ENCODE data around the gene DLEU7. TPM values are rescaled to one million over a fixed set of nuclear protein-coding genes. Genes with fewer than 3 reads are reported as not detected.

The DLEU7 gene
- not detected for total RNA-seq

DNA sequence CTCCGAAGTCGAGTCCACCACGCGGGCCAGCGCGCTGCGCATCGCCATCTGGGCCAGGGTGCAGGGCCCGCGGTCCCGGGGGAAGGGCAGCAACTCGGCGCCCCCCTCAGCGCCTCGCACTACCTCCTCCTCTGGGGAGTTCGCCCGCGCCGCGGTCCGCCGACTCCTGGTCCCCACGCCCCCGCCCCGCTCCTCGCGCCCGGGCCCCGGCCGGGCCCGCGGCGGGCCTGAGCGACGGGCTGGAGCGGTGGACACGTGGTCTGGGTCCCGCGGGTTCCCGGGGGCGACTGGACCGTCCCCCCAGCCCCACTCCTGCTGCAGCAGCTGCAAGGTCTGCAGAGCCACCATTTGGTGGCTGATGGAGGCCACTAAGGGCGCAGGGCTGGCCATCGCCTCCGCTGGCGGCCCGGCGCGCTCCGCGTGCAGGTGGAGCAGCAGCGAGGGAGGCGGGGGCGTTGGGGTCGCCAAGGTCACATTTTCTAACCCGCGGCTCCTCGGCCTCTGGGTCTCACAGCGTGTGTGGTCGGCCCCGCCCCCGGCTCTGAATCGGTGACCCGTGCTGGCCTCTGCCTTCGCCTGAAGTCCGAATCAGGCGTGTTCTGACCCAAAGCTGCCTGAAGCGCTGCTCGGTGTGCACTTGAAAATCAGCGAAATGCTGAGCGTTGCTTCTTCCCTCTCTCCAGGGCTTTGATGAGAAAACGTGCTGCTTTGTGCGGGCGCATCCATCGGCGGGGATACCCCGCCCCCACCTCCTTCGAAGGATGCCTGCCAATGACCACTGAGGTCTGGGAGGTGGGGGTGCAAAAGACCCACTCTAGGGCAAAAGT, at the start of gene DLEU7:
Gene DLEU7 (minus strand): TSS at position 436 of the 827 bp plus-strand sequence. CDS start 46 bp downstream, at position 390.
- ATAC-seq, result no peak
- ChIA-PET POLR2A (no interaction called here), CTCF (interaction anchor here (1.2 kb wide), 2 partner anchors 12 to 68 kb away, joined by 3 to 4 read pairs; no protein-coding TSS in a partner anchor)
- DNase-seq, result no peak
- Mint-ChIP-seq H3K9me3 (ENCODE audit: insufficient read depth) (peaks cover 3% of the 10 kb centered on the region), H3K36me3 (ENCODE audit: low read depth) (peaks cover 2% of the 10 kb centered on the region), H3K4me3 (no peak within 1 kb of the TSS), H3K27me3 (ENCODE audit: low read depth) (peaks cover 2% of the 10 kb centered on the region), H3K4me1 (ENCODE audit: low read depth) (peaks cover 26% of the 10 kb centered on the region), H3K27ac (no peak within 1 kb of the TSS)

DNA sequence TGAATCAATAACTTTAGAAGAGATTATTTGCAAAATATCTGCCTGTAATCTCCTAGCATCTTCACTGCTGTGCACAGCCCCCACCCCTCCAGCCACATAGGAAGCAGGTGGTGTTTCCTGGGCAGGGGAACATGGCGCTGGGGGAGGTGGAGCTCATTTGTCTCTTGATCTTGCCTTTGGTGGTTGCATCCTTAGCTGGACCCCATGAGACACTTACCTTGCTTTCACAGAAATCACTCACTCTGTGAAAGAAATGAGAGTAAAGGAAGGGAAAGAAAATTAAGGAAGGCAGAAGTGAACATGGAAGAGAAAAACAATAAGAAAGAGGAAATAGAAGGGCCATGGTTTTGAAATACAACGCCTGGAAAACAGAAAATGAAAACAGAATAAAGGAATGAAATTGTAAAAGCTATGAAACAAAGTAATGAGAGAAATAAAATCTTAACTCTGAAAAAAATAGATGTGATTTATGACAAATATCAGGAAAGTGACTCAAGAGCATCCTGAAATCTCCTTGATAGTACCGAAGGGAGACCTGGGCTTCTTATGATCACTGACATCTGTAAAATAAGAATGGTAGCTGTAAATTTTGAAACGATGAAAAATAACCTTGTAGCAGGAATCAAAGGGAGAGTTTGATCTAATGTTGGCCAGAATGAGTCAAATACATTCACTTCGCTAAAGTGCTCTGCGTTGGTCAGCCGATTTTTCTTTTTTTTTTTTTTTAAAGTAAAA, 48.9 kb upstream of the DLEU7 start:
- H3K36me3 Mint-ChIP-seq (ENCODE audit: low read depth), result peaks cover 18% of the 10 kb centered on the region
- POLR2A ChIA-PET, result interaction anchor here (0.6 to 6.3 kb wide), 11 partner anchors 10 to 896 kb away, joined by 3 to 100 read pairs (median 5); partner anchors contain the start of genes RNASEH2B and TRIM13
- peaks cover 6% of the 10 kb centered on the region for H3K9me3 Mint-ChIP-seq (ENCODE audit: insufficient read depth)
- peak overlapping the region; percentile 98 for H3K27ac Mint-ChIP-seq
- H3K4me3 Mint-ChIP-seq, result peak overlapping the region; percentile 70
- H3K27me3 Mint-ChIP-seq (ENCODE audit: low read depth), result no peaks in the 10 kb centered on the region
- ATAC-seq, result peak; percentile 57
- H3K4me1 Mint-ChIP-seq (ENCODE audit: low read depth), result peaks cover 52% of the 10 kb centered on the region
- CTCF ChIA-PET, result interaction anchor here (0.9 to 6.3 kb wide), 14 partner anchors 8 to 916 kb away, joined by 3 to 91 read pairs (median 4); partner anchors contain the start of gene RNASEH2B
- peak; percentile 70 for DNase-seq

DNA sequence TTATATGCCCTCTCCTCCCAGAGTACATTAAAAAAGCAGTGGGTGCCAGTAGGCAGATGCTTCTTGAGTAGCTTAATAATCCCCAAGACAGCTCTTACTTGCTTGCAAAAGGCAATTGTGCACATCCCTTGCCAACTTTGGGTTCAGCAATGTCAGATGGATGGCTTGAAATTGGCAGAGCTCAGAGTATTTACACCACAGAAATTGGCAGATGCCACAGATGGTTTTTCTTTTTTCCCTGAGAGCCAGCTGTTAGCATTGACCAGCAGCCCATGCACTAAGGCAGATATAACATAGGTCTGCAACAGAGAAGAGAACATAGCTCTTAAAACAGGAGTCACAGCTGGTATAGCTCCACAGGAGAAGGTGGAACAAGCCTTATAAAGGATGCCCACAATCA, 47.7 kb upstream of the DLEU7 start:
- peaks cover 49% of the 10 kb centered on the region for H3K4me1 Mint-ChIP-seq (ENCODE audit: low read depth)
- H3K27ac Mint-ChIP-seq, result peak overlapping the region; percentile 98

DNA sequence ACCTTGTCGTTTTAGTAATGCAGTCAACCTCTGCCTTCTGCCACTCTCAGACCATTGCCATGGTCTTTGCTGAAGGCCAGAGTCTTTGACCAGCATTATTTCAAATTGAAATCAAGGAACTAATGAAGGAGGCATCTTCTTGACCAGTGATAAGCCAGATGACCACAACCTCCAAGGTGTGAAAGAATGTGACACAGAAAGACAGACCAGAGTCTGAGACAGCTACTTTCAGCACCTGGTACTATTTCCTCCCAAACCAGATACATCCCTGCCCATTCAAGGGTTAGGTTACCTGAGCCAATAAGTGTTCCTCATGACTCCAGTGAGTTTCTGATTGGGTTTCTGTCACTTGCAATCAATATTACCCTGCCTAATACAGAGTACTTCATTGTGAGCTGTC, 45.8 kb upstream of the DLEU7 start:
- Mint-ChIP-seq H3K27ac (no peak overlapping the region), H3K4me3 (no peak overlapping the region), H3K9me3 (ENCODE audit: insufficient read depth) (no peaks in the 10 kb centered on the region), H3K27me3 (ENCODE audit: low read depth) (no peaks in the 10 kb centered on the region), H3K36me3 (ENCODE audit: low read depth) (peaks cover 10% of the 10 kb centered on the region), H3K4me1 (ENCODE audit: low read depth) (peaks cover 41% of the 10 kb centered on the region)
- DNase-seq (no peak), ATAC-seq (no peak)
- POLR2A ChIA-PET, result no interaction called here
- CTCF ChIA-PET, result interaction anchor here (0.8 kb wide), 1 partner anchor 23 kb away, joined by 3 read pairs; no protein-coding TSS in a partner anchor

More for the DNA sequence above, 47.7 kb upstream of the DLEU7 start:
- H3K36me3 Mint-ChIP-seq (ENCODE audit: low read depth), result peaks cover 17% of the 10 kb centered on the region
- peaks cover 6% of the 10 kb centered on the region for H3K9me3 Mint-ChIP-seq (ENCODE audit: insufficient read depth)
- no peak for ATAC-seq
- no peak for DNase-seq
- ChIA-PET POLR2A (interaction anchor here (0.6 to 6.3 kb wide), 7 partner anchors 19 to 810 kb away, joined by 3 to 100 read pairs (median 4); partner anchors contain the start of gene RNASEH2B), CTCF (interaction anchor here (0.7 to 6.3 kb wide), 9 partner anchors 11 to 915 kb away, joined by 3 to 91 read pairs (median 6); partner anchors contain the start of gene RNASEH2B)
- no peak overlapping the region for H3K4me3 Mint-ChIP-seq
- no peaks in the 10 kb centered on the region for H3K27me3 Mint-ChIP-seq (ENCODE audit: low read depth)

DNA sequence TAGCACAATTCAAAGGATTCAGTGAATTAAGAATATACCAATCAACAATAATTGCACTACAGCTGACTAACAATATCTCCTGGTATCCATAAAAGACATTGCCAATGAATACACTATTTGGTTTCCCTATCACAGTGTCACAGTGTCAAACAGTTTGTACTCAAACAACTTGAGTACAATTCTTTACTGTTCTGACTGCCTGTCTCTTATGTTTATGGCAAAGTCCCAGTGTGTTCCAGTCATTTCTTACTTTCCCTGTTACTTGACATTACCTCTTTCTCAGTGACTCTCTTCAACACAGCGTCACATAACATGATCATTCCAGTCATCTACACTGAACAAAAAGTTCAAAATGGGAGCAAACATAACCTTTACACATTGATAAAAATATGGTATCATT, 44.9 kb upstream of the DLEU7 start:
- ATAC-seq, result no peak
- POLR2A ChIA-PET, result no interaction called here
- CTCF ChIA-PET, result interaction anchor here (0.8 kb wide), 1 partner anchor 24 kb away, joined by 3 read pairs; no protein-coding TSS in a partner anchor

DNA sequence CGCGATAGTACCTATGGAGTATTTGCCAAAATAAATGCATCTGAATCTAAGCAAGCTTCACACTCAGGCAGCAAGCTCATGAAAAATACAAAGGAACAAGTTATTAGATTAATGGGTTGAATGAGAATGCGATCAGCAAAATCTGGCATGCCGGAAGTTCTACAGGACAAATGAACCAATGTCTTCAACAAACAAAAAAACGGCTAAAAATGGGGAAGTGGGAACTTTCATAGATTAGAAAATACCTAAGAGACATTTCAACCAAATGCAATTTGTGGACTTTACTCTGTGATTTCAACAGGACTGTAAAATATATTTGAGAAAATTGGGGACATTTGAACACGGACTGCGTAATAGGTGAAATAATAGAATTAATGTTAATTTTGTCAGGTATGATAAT, 43.7 kb upstream of the DLEU7 start:
- Mint-ChIP-seq H3K36me3 (ENCODE audit: low read depth) (peaks cover 2% of the 10 kb centered on the region), H3K27me3 (ENCODE audit: low read depth) (no peaks in the 10 kb centered on the region), H3K9me3 (ENCODE audit: insufficient read depth) (no peaks in the 10 kb centered on the region), H3K27ac (no peak overlapping the region), H3K4me3 (no peak overlapping the region), H3K4me1 (ENCODE audit: low read depth) (peaks cover 21% of the 10 kb centered on the region)
- POLR2A ChIA-PET, result no interaction called here
- CTCF ChIA-PET, result no interaction called here
- ATAC-seq (no peak), DNase-seq (no peak)

More for the DNA sequence above, 44.9 kb upstream of the DLEU7 start:
- DNase-seq, result no peak
- H3K9me3 Mint-ChIP-seq (ENCODE audit: insufficient read depth), result no peaks in the 10 kb centered on the region
- H3K27me3 Mint-ChIP-seq (ENCODE audit: low read depth), result no peaks in the 10 kb centered on the region
- H3K4me3 Mint-ChIP-seq, result no peak overlapping the region
- no peak overlapping the region for H3K27ac Mint-ChIP-seq
- H3K4me1 Mint-ChIP-seq (ENCODE audit: low read depth), result peaks cover 31% of the 10 kb centered on the region
- peaks cover 5% of the 10 kb centered on the region for H3K36me3 Mint-ChIP-seq (ENCODE audit: low read depth)

DNA sequence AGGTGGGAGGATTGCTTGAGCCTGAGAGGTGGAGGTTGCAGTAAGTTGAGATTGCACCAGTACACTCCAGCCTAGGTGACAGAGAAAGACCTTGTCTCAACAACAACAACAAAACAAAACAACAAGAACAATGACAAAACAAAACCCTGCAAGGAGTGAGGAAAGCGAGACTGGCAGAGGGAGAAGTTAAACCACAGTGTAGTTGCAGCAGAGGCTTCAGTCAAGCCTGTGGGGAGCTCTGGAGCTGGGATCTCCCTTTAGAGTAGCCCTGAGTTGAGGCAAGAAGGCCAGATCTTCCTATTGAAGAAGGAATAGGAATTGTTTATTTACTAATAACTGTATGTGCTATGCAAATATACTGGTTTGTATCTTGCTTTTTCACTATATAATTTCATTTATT, 40.8 kb upstream of the DLEU7 start:
- Mint-ChIP-seq H3K27me3 (ENCODE audit: low read depth) (no peaks in the 10 kb centered on the region), H3K36me3 (ENCODE audit: low read depth) (peaks cover 2% of the 10 kb centered on the region), H3K4me3 (no peak overlapping the region), H3K27ac (no peak overlapping the region), H3K4me1 (ENCODE audit: low read depth) (peaks cover 7% of the 10 kb centered on the region), H3K9me3 (ENCODE audit: insufficient read depth) (no peaks in the 10 kb centered on the region)
- CTCF ChIA-PET, result interaction anchor here (0.7 to 1.1 kb wide), 3 partner anchors 8 to 931 kb away, joined by 3 read pairs; no protein-coding TSS in a partner anchor
- POLR2A ChIA-PET, result no interaction called here
- no peak for ATAC-seq
- no peak for DNase-seq

DNA sequence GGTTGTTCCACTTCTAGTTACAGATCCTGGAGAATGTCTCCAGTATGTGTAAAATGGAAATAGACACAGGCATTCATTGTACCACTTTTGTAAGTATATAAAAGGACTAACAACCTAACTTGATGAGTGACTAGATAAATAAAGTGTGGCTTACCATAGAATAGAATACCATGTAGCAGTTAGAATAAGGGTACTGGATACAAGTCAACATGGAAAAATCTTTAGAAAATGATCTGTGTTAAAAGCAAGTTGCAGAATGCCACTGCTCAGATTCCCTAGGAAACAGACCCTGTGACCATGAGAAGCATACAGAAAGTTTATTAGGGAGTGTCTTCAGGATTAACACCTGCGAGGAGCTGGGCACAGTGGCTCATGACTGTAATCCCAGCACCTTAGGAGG, 40.2 kb upstream of the DLEU7 start:
- Mint-ChIP-seq H3K27me3 (ENCODE audit: low read depth) (no peaks in the 10 kb centered on the region), H3K9me3 (ENCODE audit: insufficient read depth) (no peaks in the 10 kb centered on the region), H3K4me3 (no peak overlapping the region), H3K36me3 (ENCODE audit: low read depth) (peaks cover 2% of the 10 kb centered on the region), H3K4me1 (ENCODE audit: low read depth) (peaks cover 7% of the 10 kb centered on the region), H3K27ac (no peak overlapping the region)
- DNase-seq (no peak), ATAC-seq (no peak)
- POLR2A ChIA-PET, result no interaction called here
- CTCF ChIA-PET, result interaction anchor here (0.8 to 1.1 kb wide), 3 partner anchors 9 to 282 kb away, joined by 3 to 4 read pairs (median 3); no protein-coding TSS in a partner anchor

DNA sequence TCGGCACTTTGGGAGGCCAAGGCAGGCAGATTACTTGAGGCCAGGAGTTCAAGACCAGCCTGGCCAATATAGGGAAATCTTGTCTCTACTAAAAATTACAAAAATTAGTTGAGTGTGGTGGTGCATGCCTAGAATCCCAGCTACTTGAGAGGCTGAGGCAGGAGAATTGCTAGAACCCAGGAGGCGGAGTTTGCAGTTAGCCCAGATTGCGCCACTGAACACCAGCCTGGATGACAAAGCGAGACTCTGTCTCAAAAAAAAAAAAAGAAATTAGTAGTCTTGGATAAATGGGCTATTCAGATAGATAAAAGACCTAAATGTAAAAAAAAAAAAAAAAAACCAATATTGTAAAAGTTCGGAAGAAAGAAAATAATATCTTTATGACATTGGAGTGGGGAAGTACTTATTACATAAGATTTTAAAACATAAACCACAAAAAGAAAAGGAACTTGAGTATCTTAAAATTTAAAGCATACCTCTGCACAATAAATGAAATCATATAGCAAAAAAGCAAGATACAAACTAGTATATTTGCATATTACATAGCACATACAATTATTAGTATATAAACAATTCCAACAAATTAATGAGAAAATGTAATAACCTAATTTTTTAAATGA, 39.4 kb upstream of the DLEU7 start:
- DNase-seq (no peak), ATAC-seq (no peak)
- ChIA-PET POLR2A (interaction anchor here (0.6 kb wide), 1 partner anchor 34 kb away, joined by 3 read pairs; no protein-coding TSS in a partner anchor), CTCF (interaction anchor here (0.8 kb wide), 1 partner anchor 29 kb away, joined by 4 read pairs; no protein-coding TSS in a partner anchor)
- H3K27ac Mint-ChIP-seq, result no peak overlapping the region
- no peak overlapping the region for H3K4me3 Mint-ChIP-seq
- peaks cover 2% of the 10 kb centered on the region for H3K36me3 Mint-ChIP-seq (ENCODE audit: low read depth)
- no peaks in the 10 kb centered on the region for H3K27me3 Mint-ChIP-seq (ENCODE audit: low read depth)
- peaks cover 7% of the 10 kb centered on the region for H3K4me1 Mint-ChIP-seq (ENCODE audit: low read depth)
- no peaks in the 10 kb centered on the region for H3K9me3 Mint-ChIP-seq (ENCODE audit: insufficient read depth)

DNA sequence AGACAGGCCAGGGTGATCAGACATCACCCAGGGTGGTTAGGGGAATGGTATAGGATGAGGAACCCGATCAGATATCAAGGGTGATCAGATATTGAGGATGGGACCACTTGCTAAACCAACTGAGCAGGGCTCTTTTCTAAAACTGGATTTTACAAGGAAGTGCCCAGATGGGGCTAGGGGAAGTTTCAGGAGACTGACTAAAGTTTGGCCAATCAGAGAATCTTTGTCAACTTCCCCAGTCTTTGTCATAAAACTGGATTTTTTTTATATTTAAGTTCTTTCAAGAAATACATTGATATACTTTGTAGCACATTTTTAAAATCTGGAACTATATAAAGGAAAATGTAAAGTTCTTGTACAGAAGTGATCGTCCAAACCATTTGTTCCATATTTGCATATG, 30.5 kb upstream of the DLEU7 start:
- no peaks in the 10 kb centered on the region for H3K36me3 Mint-ChIP-seq (ENCODE audit: low read depth)
- H3K4me1 Mint-ChIP-seq (ENCODE audit: low read depth), result no peaks in the 10 kb centered on the region
- no peaks in the 10 kb centered on the region for H3K9me3 Mint-ChIP-seq (ENCODE audit: insufficient read depth)
- peaks cover 7% of the 10 kb centered on the region for H3K27me3 Mint-ChIP-seq (ENCODE audit: low read depth)
- POLR2A ChIA-PET, result no interaction called here
- ATAC-seq (no peak), DNase-seq (no peak)
- no peak overlapping the region for H3K4me3 Mint-ChIP-seq
- no peak overlapping the region for H3K27ac Mint-ChIP-seq
- CTCF ChIA-PET, result no interaction called here

DNA sequence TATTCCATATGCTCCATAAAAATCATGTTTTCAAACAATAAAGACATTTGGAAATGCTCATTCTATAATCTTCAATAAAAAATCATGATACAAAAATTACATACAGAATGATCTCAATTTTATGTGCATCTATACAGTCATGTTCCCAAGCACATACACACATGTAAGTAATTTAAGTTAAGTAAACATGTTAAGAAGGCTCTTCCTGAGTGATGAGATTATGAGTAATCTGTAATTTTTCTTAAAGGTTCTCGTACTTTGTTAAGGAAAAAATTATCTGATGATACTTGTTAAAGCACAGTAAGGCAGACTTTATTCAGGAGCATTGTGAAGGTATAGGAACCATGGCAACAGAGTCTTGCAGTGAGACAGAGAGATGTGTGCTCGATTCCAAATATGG, 30.0 kb upstream of the DLEU7 start:
- no peak for ATAC-seq
- Mint-ChIP-seq H3K27ac (no peak overlapping the region), H3K27me3 (ENCODE audit: low read depth) (peaks cover 9% of the 10 kb centered on the region), H3K36me3 (ENCODE audit: low read depth) (no peaks in the 10 kb centered on the region), H3K4me3 (no peak overlapping the region), H3K9me3 (ENCODE audit: insufficient read depth) (no peaks in the 10 kb centered on the region), H3K4me1 (ENCODE audit: low read depth) (no peaks in the 10 kb centered on the region)
- no peak for DNase-seq
- POLR2A ChIA-PET, result no interaction called here
- CTCF ChIA-PET, result no interaction called here
